H1 (cell line): ENCODE measurements around the gene FUT2. TPM values are rescaled to one million over a fixed set of nuclear protein-coding genes. Genes with fewer than 3 reads are reported as not detected.
A peak's percentile ranks its signal among the peaks of the same experiment; 100 is the strongest.
"Not testable (repeated sequence)": the region's sequence is repeated elsewhere in the genome, so short reads cannot be mapped to it uniquely, and the experiment has no call there.

Experiments
- CTCF ChIA-PET: fragments of 300-600 bp; sonication (Branson Sonifier 250); formaldehyde crosslinking; loops from one replicate; lab custom pipeline; 2021; ENCODE audit not compliant: partially characterized antibody; lab: Charles Lee
- POLR2A ChIA-PET: fragments of 300-600 bp; sonication (Branson Sonifier 250); formaldehyde crosslinking; loops from one replicate; lab custom pipeline; 2021; ENCODE audit warnings: inconsistent platforms; ENCODE audit not compliant: partially characterized antibody; lab: Charles Lee
- DNase-seq, 2 experiments: peaks; one replicate each; pipeline versions ENCODE4 v3.0.0 to v3.0.0-alpha.2; 2010 to 2022; ENCODE audit warnings: low spot score in 2 of 2, low read depth in 1 of 2, mixed read lengths in 1 of 2
- FAIRE-seq: peaks from 2 replicates; lab custom pipeline; 2011; peaks lifted over from hg19 to GRCh38; lab: Jason Lieb, UNC
- H2AFZ ChIP-seq: 2 replicates; pipeline ENCODE4 v1.8.1; 2012; ENCODE audit warnings: low read length, inconsistent platforms
- H2AK5ac ChIP-seq: 2 replicates; pipeline ENCODE4 v1.6.1; 2013; ENCODE audit warnings: low read depth, low read length
- H2BK120ac ChIP-seq: replicated peaks from 2 replicates; pipeline ENCODE3; 2013; ENCODE audit warnings: low read depth, low read length, inconsistent platforms
- H2BK12ac ChIP-seq: 2 replicates; pipeline ENCODE4 v1.6.1; 2013; ENCODE audit warnings: low read depth, low read length
- H2BK15ac ChIP-seq: 2 replicates; pipeline ENCODE4 v1.6.1; 2013; ENCODE audit warnings: low read length
- H2BK20ac ChIP-seq: 2 replicates; pipeline ENCODE4 v1.6.1; 2013; ENCODE audit warnings: low read length
- H2BK5ac ChIP-seq: 2 replicates; pipeline ENCODE4 v1.6.1; 2013; ENCODE audit warnings: low read depth, low read length
- H3K14ac ChIP-seq: 2 replicates; pipeline ENCODE4 v1.6.1; 2013; ENCODE audit warnings: inconsistent platforms; ENCODE audit not compliant: insufficient read length
- H3K18ac ChIP-seq: 2 replicates; pipeline ENCODE4 v1.6.1; 2013; ENCODE audit warnings: low read length; ENCODE audit errors: extremely low read depth
- H3K23ac ChIP-seq: 2 replicates; pipeline ENCODE4 v1.6.1; 2013; ENCODE audit warnings: inconsistent platforms; ENCODE audit not compliant: insufficient read length
- H3K23me2 ChIP-seq: 2 replicates; pipeline ENCODE4 v1.6.1; 2013; ENCODE audit warnings: low read depth, low read length
- H3K27ac ChIP-seq: 2 replicates; pipeline ENCODE4 v1.6.1; 2011; ENCODE audit warnings: low read depth, low read length, inconsistent platforms
- H3K27me3 ChIP-seq, 4 experiments: replicated peaks in 1 of 4; 1 replicate in 1 of 4; 2 replicates in 3 of 4; pipeline versions ENCODE4 v1.6.1 to v1.8.1; 2011 to 2013; ENCODE audit warnings: low read length in 3 of 4, mild to moderate bottlenecking in 3 of 4, inconsistent platforms in 2 of 4, mixed read lengths in 2 of 4, moderate library complexity in 1 of 4; ENCODE audit not compliant: control insufficient read depth in 3 of 4, insufficient read depth in 3 of 4; ENCODE audit errors: extremely low read depth in 1 of 4
- H3K36me3 ChIP-seq, 4 experiments: 2 replicates each; pipeline versions ENCODE4 v1.6.1 to v1.8.1; 2011 to 2013; ENCODE audit warnings: mild to moderate bottlenecking in 4 of 4, low read length in 3 of 4, moderate library complexity in 2 of 4, control low read depth in 1 of 4, inconsistent platforms in 1 of 4; ENCODE audit not compliant: insufficient read depth in 4 of 4, control insufficient read depth in 2 of 4
- H3K4ac ChIP-seq: replicated peaks from 2 replicates; pipeline ENCODE3; 2013; ENCODE audit warnings: low read length, low read depth, mixed read lengths, inconsistent platforms; ENCODE audit not compliant: insufficient read length
- H3K4me1 ChIP-seq, 4 experiments: replicated peaks in 1 of 4; 1 replicate in 1 of 4; 2 replicates in 3 of 4; pipeline versions ENCODE4 v1.6.1 to v1.8.1; 2011 to 2013; ENCODE audit warnings: low read length in 3 of 4, inconsistent platforms in 2 of 4, mixed read lengths in 1 of 4; ENCODE audit not compliant: insufficient read depth in 4 of 4, control insufficient read depth in 3 of 4
- H3K4me2 ChIP-seq, 2 experiments: 2 replicates each; pipeline versions ENCODE4 v1.6.1 to v1.8.1; 2011 to 2013; ENCODE audit warnings: low read depth in 2 of 2, low read length in 2 of 2, control low read depth in 1 of 2, inconsistent platforms in 1 of 2, mild to moderate bottlenecking in 1 of 2; ENCODE audit not compliant: insufficient read depth in 1 of 2
- H3K4me3 ChIP-seq, 4 experiments: fragments of 200-600, 300-600 bp in 1 of 4; sonication (generic), shearing (Covaris generic), sonication (Bioruptor Twin) in 1 of 4; 2 replicates each; pipeline versions ENCODE4 v1.5.1 to v1.8.1; 2011 to 2016; ENCODE audit warnings: low read length in 4 of 4, low read depth in 3 of 4, control low read depth in 2 of 4, inconsistent platforms in 2 of 4, mild to moderate bottlenecking in 2 of 4, mixed read lengths in 1 of 4, moderate library complexity in 1 of 4; ENCODE audit not compliant: insufficient read depth in 2 of 4; ENCODE audit errors: extremely low read depth in 1 of 4
- H3K56ac ChIP-seq: replicated peaks from 2 replicates; pipeline ENCODE3; 2013; ENCODE audit warnings: low read depth, mild to moderate bottlenecking, mixed read lengths, low read length, inconsistent platforms; ENCODE audit not compliant: insufficient read length
- H3K79me1 ChIP-seq: 2 replicates; pipeline ENCODE4 v1.6.1; 2013; ENCODE audit warnings: low read depth, low read length, control low read depth
- H3K79me2 ChIP-seq, 2 experiments: 2 replicates each; pipeline versions ENCODE4 v1.6.1 to v1.8.1; 2012 to 2013; ENCODE audit warnings: low read length in 2 of 2, mild to moderate bottlenecking in 2 of 2, inconsistent platforms in 1 of 2; ENCODE audit not compliant: insufficient read depth in 2 of 2, control insufficient read depth in 1 of 2
- H3K9ac ChIP-seq, 4 experiments: replicated peaks in 1 of 4; 1 replicate in 1 of 4; 2 replicates in 3 of 4; pipeline versions ENCODE4 v1.6.1 to v1.8.1; 2011 to 2013; ENCODE audit warnings: low read depth in 3 of 4, low read length in 3 of 4, control low read depth in 2 of 4, mild to moderate bottlenecking in 2 of 4, moderate library complexity in 2 of 4, inconsistent platforms in 1 of 4; ENCODE audit errors: extremely low read depth in 1 of 4
- H3K9me3 ChIP-seq, 2 experiments: 2 replicates each; pipeline versions ENCODE4 v1.6.1 to v1.8.1; 2012 to 2013; ENCODE audit warnings: mild to moderate bottlenecking in 2 of 2, moderate library complexity in 2 of 2, control low read depth in 1 of 2, inconsistent platforms in 1 of 2, low read depth in 1 of 2, low read length in 1 of 2, mixed read lengths in 1 of 2; ENCODE audit not compliant: insufficient read depth in 2 of 2
- H4K20me1 ChIP-seq, 2 experiments: replicated peaks in 1 of 2; 2 replicates each; pipeline versions ENCODE3 to v1.8.1; 2011 to 2013; ENCODE audit warnings: inconsistent platforms in 2 of 2, low read length in 2 of 2, mild to moderate bottlenecking in 1 of 2; ENCODE audit not compliant: insufficient read depth in 2 of 2, control insufficient read depth in 1 of 2
- H4K5ac ChIP-seq: 2 replicates; pipeline ENCODE4 v1.6.1; 2013; ENCODE audit warnings: low read length, low read depth, mixed read lengths, inconsistent platforms; ENCODE audit not compliant: insufficient read length
- H4K8ac ChIP-seq: 2 replicates; pipeline ENCODE4 v1.8.0; 2013; ENCODE audit warnings: mild to moderate bottlenecking, moderate library complexity, low read length, inconsistent platforms; ENCODE audit not compliant: insufficient read depth; ENCODE audit errors: extremely low read depth
- H4K91ac ChIP-seq: replicated peaks from 2 replicates; pipeline ENCODE3; 2013; ENCODE audit warnings: low read length, mixed read lengths, inconsistent platforms; ENCODE audit not compliant: insufficient read length
- CEBPB ChIP-seq: IDR thresholded peaks from 2 replicates; pipeline ENCODE4 v1.6.1; 2012; ENCODE audit warnings: low read depth, low read length
- WGBS, 2 experiments: shearing (Covaris generic) in 1 of 2; methylation state at CpG; one replicate each; pipeline versions ENCODE4 v1.1.6 to v1.1.7; 2013 to 2015; ENCODE audit warnings: low lambda C conversion rate in 2 of 2, mixed read lengths in 2 of 2, inconsistent platforms in 1 of 2, low coverage in 1 of 2, missing lambda C conversion rate in 1 of 2; ENCODE audit not compliant: insufficient replicate concordance in 2 of 2, insufficient coverage in 1 of 2, insufficient read length in 1 of 2; ENCODE audit errors: extremely low coverage in 1 of 2, missing lambda C conversion rate in 1 of 2; 5-methylcytosine and 5-hydroxymethylcytosine counted together
- polyA plus RNA-seq, 7 experiments: library from polyadenylated mRNA; depleted of rRNA in 3 of 7; stranded (reverse) in 5 of 7; unstranded in 2 of 7; fragments of >200 nt in 5 of 7; fragments of 200-250 nt in 2 of 7; gene quantifications; 1 replicate in 5 of 7; 2 replicates in 1 of 7; 4 replicates in 1 of 7; pipeline versions ENCODE4 v1.2.1 to v1.2.3, GENCODE V29; 2011 to 2013; ENCODE audit warnings: missing spikeins in 2 of 7, mixed read lengths in 2 of 7
- total RNA-seq: library from RNA; stranded (reverse); fragmentation: NEBNext Ultra II Directional; extraction: Animal tissue kit (Norgen Biotek cat#: 25700); gene quantifications from 2 replicates; pipeline ENCODE4 v1.2.1, GENCODE V29; 2021

FUT2 gene
- total and polyA plus RNA-seq, 2 of the 8 experiments (the other 6 are each of a cell fraction or from before 2014, with no cell fraction given) = 5.0 to 5.6 TPM

DNA sequence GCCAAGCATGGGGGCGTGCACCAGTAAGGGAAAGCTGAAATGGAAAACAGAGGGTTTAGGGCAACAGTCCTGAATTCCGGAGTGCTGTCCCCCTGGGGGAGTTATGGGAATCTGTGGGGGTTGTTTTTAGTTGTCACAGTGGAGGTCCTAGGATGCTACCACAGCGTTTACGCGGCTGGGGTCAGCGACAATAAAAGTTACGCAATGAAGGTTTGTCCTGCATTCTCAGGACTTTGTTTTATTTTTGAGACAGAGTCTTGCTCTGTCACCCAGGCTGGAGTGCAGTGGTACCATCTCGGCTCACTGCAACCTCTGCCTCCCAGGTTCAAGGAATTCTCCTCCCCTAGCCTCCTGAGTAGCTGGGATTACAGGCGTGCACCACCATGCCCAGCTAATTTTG is 2.1 kb upstream of the FUT2 start:
- H3K27ac ChIP-seq, H3K9me3 ChIP-seq, H3K14ac ChIP-seq, H3K27me3 ChIP-seq, H4K91ac ChIP-seq, H3K4me3 ChIP-seq, H3K79me1 ChIP-seq, H2BK12ac ChIP-seq, H3K36me3 ChIP-seq, H3K23me2 ChIP-seq, H2AK5ac ChIP-seq, H2BK15ac ChIP-seq, H3K23ac ChIP-seq, H3K4ac ChIP-seq, H3K9ac ChIP-seq, H4K5ac ChIP-seq, H2AFZ ChIP-seq, H2BK5ac ChIP-seq, DNase-seq, H4K20me1 ChIP-seq, H3K18ac ChIP-seq, H3K4me2 ChIP-seq, H3K79me2 ChIP-seq, FAIRE-seq, H2BK20ac ChIP-seq, H3K4me1 ChIP-seq, H2BK120ac ChIP-seq, H4K8ac ChIP-seq, H3K56ac ChIP-seq: not testable (repeated sequence)
- 92% methylated on average over 9 of the region's 9 CpGs; no CpG with 5 or more reads in 1 of the 2 experiments for WGBS, 2 experiments
- CTCF ChIA-PET = interaction anchor here (0.9 to 6.5 kb wide), 4 partner anchors 18 to 326 kb away, joined by 4 to 59 read pairs (median 9); partner anchors contain the start of gene NTN5
- POLR2A ChIA-PET = interaction anchor here (0.6 to 1.7 kb wide), 6 partner anchors 11 to 257 kb away, joined by 3 to 4 read pairs (median 4); no protein-coding TSS in a partner anchor
- peak; percentile 33; the same call in 1 of the 2 replicates for TF ChIP-seq CEBPB
